ENCODE measurements around the gene SLC38A3. TPM values are rescaled to one million over a fixed set of nuclear protein-coding genes. Genes with fewer than 3 reads are reported as not detected.

Gene SLC38A3
- total RNA-seq, 1 donor from 2014 or later = not detected

- no peak for TF ChIP-seq CTCF (IDR thresholded peaks at IDR 0.05)
These were observed 15.0 kb downstream of the SLC38A3 start for GRCh38 chr3:50220109-50220508.

GRCh38 chr3:50221051-50221410 is 16.0 kb downstream of the SLC38A3 start:
- TF ChIP-seq CTCF (IDR thresholded peaks at IDR 0.05) = no peak
- H3K4me1 ChIP-seq = no peaks in the 10 kb centered on the region
- no peak overlapping the region for H3K4me3 ChIP-seq
- intact Hi-C loops (cut with DNase I) = no loop called here
- H3K27ac ChIP-seq = no peak overlapping the region
- no peaks in the 10 kb centered on the region for H3K36me3 ChIP-seq
- DNase-seq (ENCODE audit: low spot score in 2 of 2) = no peak
- H3K27me3 ChIP-seq = no peaks in the 10 kb centered on the region
- no peaks in the 10 kb centered on the region for H3K9me3 ChIP-seq

More at GRCh38 chr3:50220109-50220508, 15.0 kb downstream of the SLC38A3 start:
- Histone ChIP-seq H3K27ac (no peak overlapping the region), H3K9me3 (no peaks in the 10 kb centered on the region), H3K4me1 (no peaks in the 10 kb centered on the region), H3K27me3 (no peaks in the 10 kb centered on the region), H3K4me3 (no peak overlapping the region), H3K36me3 (no peaks in the 10 kb centered on the region)
- DNase-seq (ENCODE audit: low spot score in 2 of 2) = no peak
- intact Hi-C loops (cut with DNase I) = no loop called here

- intact Hi-C loops (cut with DNase I) = no loop called here
- no peaks in the 10 kb centered on the region for H3K9me3 ChIP-seq
- no peak overlapping the region for H3K4me3 ChIP-seq
- no peaks in the 10 kb centered on the region for H3K27me3 ChIP-seq
- no peak for TF ChIP-seq CTCF (IDR thresholded peaks at IDR 0.05)
- H3K27ac ChIP-seq = no peak overlapping the region
- H3K36me3 ChIP-seq = no peaks in the 10 kb centered on the region
- DNase-seq (ENCODE audit: low spot score in 2 of 2) = no peak
- peaks cover 0 to 5% of the 10 kb centered on the region in 2 donors for H3K4me1 ChIP-seq
These were observed 16.5 kb downstream of the SLC38A3 start for GRCh38 chr3:50221411-50222168.

GRCh38 chr3:50222169-50222528 is 17.1 kb downstream of the SLC38A3 start:
- DNase-seq (ENCODE audit: low spot score in 2 of 2) = no peak
- no peak overlapping the region for H3K27ac ChIP-seq
- no peaks in the 10 kb centered on the region for H3K27me3 ChIP-seq
- intact Hi-C loops (cut with DNase I) = no loop called here
- H3K4me3 ChIP-seq = no peak overlapping the region
- peaks cover 0 to 11% of the 10 kb centered on the region in 2 donors for H3K4me1 ChIP-seq
- H3K36me3 ChIP-seq = no peaks in the 10 kb centered on the region
- no peaks in the 10 kb centered on the region for H3K9me3 ChIP-seq
- no peak for TF ChIP-seq CTCF (IDR thresholded peaks at IDR 0.05)

GRCh38 chr3:50224639-50225038 is 19.6 kb downstream of the SLC38A3 start:
- no peaks in the 10 kb centered on the region for H3K27me3 ChIP-seq
- no peak for DNase-seq (ENCODE audit: low spot score in 2 of 2)
- TF ChIP-seq CTCF (IDR thresholded peaks at IDR 0.05) = no peak
- H3K27ac ChIP-seq = no peak overlapping the region
- intact Hi-C loops (cut with DNase I) = no loop called here
- H3K36me3 ChIP-seq = no peaks in the 10 kb centered on the region
- no peak overlapping the region for H3K4me3 ChIP-seq
- H3K4me1 ChIP-seq = peaks cover 0 to 16% of the 10 kb centered on the region in 2 donors
- H3K9me3 ChIP-seq = no peaks in the 10 kb centered on the region

Data from ascending aorta (tissue), 2 donors.